NB4 (cell line): Measurements from ENCODE around the gene ZMAT3.

Experiments used
- MYC ChIP-seq: IDR thresholded peaks from 2 replicates; pipeline ENCODE4 v1.6.1; 2011; ENCODE audit warnings: low read depth, low read length
- POLR2A ChIP-seq: IDR thresholded peaks from 2 replicates; pipeline ENCODE4 v1.6.1; 2011; ENCODE audit warnings: mild to moderate bottlenecking; ENCODE audit not compliant: insufficient read length; ENCODE audit errors: extremely low read depth
- TF ChIP-seq, protein P1 (sequence below): IDR thresholded peaks from one replicate; pipeline ENCODE4 v1.5.1; 2012; ENCODE audit warnings: low read depth, low read length

- TF ChIP-seq, protein P1, sequence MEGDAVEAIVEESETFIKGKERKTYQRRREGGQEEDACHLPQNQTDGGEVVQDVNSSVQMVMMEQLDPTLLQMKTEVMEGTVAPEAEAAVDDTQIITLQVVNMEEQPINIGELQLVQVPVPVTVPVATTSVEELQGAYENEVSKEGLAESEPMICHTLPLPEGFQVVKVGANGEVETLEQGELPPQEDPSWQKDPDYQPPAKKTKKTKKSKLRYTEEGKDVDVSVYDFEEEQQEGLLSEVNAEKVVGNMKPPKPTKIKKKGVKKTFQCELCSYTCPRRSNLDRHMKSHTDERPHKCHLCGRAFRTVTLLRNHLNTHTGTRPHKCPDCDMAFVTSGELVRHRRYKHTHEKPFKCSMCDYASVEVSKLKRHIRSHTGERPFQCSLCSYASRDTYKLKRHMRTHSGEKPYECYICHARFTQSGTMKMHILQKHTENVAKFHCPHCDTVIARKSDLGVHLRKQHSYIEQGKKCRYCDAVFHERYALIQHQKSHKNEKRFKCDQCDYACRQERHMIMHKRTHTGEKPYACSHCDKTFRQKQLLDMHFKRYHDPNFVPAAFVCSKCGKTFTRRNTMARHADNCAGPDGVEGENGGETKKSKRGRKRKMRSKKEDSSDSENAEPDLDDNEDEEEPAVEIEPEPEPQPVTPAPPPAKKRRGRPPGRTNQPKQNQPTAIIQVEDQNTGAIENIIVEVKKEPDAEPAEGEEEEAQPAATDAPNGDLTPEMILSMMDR = no peak
- TF ChIP-seq POLR2A (no peak), MYC (no peak)
Measured at GRCh38 chr3:179071027-179071322, 634 bp downstream of the ZMAT3 start.
